H1 (cell line): Measurements from ENCODE around the gene FTL. TPM values are rescaled to one million over a fixed set of nuclear protein-coding genes. Genes with fewer than 3 reads are reported as not detected.

Experiments
- BRCA1 ChIP-seq: IDR thresholded peaks from 2 replicates; pipeline ENCODE4 v1.6.1; 2012; ENCODE audit warnings: low read depth, low read length, improper control_type of control experiment
- CHD1 ChIP-seq: IDR thresholded peaks from 2 replicates; pipeline ENCODE4 v1.6.1; 2012; ENCODE audit warnings: low read depth, low read length, improper control_type of control experiment
- CTBP2 ChIP-seq: IDR thresholded peaks from 2 replicates; pipeline ENCODE4 v1.7.0; 2011; ENCODE audit warnings: borderline replicate concordance, mild to moderate bottlenecking, moderate library complexity, mixed read lengths, low read length; ENCODE audit not compliant: insufficient read depth, insufficient read length
- FOSL1 ChIP-seq: IDR thresholded peaks from 2 replicates; pipeline ENCODE4 v1.6.1; 2011; ENCODE audit warnings: mild to moderate bottlenecking, low read depth, low read length, moderate library complexity; ENCODE audit not compliant: insufficient read depth
- RBBP5 ChIP-seq: IDR thresholded peaks from 2 replicates; pipeline ENCODE4 v1.7.1; 2012; ENCODE audit warnings: low read depth, mild to moderate bottlenecking, inconsistent platforms, low read length, moderate library complexity, borderline replicate concordance
- RXRA ChIP-seq: IDR thresholded peaks from 2 replicates; pipeline ENCODE4 v1.6.1; 2011; ENCODE audit warnings: low read depth, mild to moderate bottlenecking, low read length, moderate library complexity; ENCODE audit not compliant: insufficient read depth
- TAF1 ChIP-seq: IDR thresholded peaks from 2 replicates; pipeline ENCODE4 v1.6.1; 2011; ENCODE audit warnings: mild to moderate bottlenecking, low read depth, low read length
- YY1 ChIP-seq: IDR thresholded peaks from 2 replicates; pipeline ENCODE4 v1.6.1; 2011; ENCODE audit warnings: low read depth, mild to moderate bottlenecking, low read length
- polyA plus RNA-seq, 7 experiments: library from polyadenylated mRNA; depleted of rRNA in 3 of 7; stranded (reverse) in 5 of 7; unstranded in 2 of 7; fragments of >200 nt in 5 of 7; fragments of 200-250 nt in 2 of 7; gene quantifications; 1 replicate in 5 of 7; 2 replicates in 1 of 7; 4 replicates in 1 of 7; pipeline versions ENCODE4 v1.2.1 to v1.2.3, GENCODE V29; 2011 to 2013; ENCODE audit warnings: missing spikeins in 2 of 7, mixed read lengths in 2 of 7
- total RNA-seq: library from RNA; stranded (reverse); fragmentation: NEBNext Ultra II Directional; extraction: Animal tissue kit (Norgen Biotek cat#: 25700); gene quantifications from 2 replicates; pipeline ENCODE4 v1.2.1, GENCODE V29; 2021
- TF ChIP-seq, protein P1 (sequence below): fragments of 300-600 bp; sonication (generic); IDR thresholded peaks from 2 replicates; pipeline ENCODE4 v1.7.1; 2012; ENCODE audit warnings: low read length, moderate library complexity, mild to moderate bottlenecking, inconsistent platforms; ENCODE audit not compliant: insufficient replicate concordance

Gene FTL
- total and polyA plus RNA-seq, 2 of the 8 experiments (the other 6 are each of a cell fraction or from before 2014, with no cell fraction given): 1,751 to 2,427 TPM

- TF ChIP-seq, protein P1, sequence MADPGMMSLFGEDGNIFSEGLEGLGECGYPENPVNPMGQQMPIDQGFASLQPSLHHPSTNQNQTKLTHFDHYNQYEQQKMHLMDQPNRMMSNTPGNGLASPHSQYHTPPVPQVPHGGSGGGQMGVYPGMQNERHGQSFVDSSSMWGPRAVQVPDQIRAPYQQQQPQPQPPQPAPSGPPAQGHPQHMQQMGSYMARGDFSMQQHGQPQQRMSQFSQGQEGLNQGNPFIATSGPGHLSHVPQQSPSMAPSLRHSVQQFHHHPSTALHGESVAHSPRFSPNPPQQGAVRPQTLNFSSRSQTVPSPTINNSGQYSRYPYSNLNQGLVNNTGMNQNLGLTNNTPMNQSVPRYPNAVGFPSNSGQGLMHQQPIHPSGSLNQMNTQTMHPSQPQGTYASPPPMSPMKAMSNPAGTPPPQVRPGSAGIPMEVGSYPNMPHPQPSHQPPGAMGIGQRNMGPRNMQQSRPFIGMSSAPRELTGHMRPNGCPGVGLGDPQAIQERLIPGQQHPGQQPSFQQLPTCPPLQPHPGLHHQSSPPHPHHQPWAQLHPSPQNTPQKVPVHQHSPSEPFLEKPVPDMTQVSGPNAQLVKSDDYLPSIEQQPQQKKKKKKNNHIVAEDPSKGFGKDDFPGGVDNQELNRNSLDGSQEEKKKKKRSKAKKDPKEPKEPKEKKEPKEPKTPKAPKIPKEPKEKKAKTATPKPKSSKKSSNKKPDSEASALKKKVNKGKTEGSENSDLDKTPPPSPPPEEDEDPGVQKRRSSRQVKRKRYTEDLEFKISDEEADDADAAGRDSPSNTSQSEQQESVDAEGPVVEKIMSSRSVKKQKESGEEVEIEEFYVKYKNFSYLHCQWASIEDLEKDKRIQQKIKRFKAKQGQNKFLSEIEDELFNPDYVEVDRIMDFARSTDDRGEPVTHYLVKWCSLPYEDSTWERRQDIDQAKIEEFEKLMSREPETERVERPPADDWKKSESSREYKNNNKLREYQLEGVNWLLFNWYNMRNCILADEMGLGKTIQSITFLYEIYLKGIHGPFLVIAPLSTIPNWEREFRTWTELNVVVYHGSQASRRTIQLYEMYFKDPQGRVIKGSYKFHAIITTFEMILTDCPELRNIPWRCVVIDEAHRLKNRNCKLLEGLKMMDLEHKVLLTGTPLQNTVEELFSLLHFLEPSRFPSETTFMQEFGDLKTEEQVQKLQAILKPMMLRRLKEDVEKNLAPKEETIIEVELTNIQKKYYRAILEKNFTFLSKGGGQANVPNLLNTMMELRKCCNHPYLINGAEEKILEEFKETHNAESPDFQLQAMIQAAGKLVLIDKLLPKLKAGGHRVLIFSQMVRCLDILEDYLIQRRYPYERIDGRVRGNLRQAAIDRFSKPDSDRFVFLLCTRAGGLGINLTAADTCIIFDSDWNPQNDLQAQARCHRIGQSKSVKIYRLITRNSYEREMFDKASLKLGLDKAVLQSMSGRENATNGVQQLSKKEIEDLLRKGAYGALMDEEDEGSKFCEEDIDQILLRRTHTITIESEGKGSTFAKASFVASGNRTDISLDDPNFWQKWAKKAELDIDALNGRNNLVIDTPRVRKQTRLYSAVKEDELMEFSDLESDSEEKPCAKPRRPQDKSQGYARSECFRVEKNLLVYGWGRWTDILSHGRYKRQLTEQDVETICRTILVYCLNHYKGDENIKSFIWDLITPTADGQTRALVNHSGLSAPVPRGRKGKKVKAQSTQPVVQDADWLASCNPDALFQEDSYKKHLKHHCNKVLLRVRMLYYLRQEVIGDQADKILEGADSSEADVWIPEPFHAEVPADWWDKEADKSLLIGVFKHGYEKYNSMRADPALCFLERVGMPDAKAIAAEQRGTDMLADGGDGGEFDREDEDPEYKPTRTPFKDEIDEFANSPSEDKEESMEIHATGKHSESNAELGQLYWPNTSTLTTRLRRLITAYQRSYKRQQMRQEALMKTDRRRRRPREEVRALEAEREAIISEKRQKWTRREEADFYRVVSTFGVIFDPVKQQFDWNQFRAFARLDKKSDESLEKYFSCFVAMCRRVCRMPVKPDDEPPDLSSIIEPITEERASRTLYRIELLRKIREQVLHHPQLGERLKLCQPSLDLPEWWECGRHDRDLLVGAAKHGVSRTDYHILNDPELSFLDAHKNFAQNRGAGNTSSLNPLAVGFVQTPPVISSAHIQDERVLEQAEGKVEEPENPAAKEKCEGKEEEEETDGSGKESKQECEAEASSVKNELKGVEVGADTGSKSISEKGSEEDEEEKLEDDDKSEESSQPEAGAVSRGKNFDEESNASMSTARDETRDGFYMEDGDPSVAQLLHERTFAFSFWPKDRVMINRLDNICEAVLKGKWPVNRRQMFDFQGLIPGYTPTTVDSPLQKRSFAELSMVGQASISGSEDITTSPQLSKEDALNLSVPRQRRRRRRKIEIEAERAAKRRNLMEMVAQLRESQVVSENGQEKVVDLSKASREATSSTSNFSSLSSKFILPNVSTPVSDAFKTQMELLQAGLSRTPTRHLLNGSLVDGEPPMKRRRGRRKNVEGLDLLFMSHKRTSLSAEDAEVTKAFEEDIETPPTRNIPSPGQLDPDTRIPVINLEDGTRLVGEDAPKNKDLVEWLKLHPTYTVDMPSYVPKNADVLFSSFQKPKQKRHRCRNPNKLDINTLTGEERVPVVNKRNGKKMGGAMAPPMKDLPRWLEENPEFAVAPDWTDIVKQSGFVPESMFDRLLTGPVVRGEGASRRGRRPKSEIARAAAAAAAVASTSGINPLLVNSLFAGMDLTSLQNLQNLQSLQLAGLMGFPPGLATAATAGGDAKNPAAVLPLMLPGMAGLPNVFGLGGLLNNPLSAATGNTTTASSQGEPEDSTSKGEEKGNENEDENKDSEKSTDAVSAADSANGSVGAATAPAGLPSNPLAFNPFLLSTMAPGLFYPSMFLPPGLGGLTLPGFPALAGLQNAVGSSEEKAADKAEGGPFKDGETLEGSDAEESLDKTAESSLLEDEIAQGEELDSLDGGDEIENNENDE: no peak
- TF ChIP-seq BRCA1: no peak
- no peak for TF ChIP-seq YY1
- TF ChIP-seq RXRA: no peak
- TF ChIP-seq FOSL1: no peak
- TF ChIP-seq RBBP5: no peak
- no peak for TF ChIP-seq CHD1
- TF ChIP-seq CTBP2: no peak
- TF ChIP-seq TAF1: no peak
These were observed 20.6 kb downstream of the FTL start (continued) for GRCh38 chr19:48985711-48986110.
